HG03520 (cell line): ENCODE measurements around the gene AXIN2.

ENCODE experiments used
- ATAC-seq: cut with Tn5 transposase; IDR thresholded peaks from one replicate; pipeline ENCODE4 v1.9.1; 2021; ENCODE audit warnings: mild to moderate bottlenecking, moderate library complexity; ENCODE audit not compliant: unreplicated experiment

Gene AXIN2

DNA sequence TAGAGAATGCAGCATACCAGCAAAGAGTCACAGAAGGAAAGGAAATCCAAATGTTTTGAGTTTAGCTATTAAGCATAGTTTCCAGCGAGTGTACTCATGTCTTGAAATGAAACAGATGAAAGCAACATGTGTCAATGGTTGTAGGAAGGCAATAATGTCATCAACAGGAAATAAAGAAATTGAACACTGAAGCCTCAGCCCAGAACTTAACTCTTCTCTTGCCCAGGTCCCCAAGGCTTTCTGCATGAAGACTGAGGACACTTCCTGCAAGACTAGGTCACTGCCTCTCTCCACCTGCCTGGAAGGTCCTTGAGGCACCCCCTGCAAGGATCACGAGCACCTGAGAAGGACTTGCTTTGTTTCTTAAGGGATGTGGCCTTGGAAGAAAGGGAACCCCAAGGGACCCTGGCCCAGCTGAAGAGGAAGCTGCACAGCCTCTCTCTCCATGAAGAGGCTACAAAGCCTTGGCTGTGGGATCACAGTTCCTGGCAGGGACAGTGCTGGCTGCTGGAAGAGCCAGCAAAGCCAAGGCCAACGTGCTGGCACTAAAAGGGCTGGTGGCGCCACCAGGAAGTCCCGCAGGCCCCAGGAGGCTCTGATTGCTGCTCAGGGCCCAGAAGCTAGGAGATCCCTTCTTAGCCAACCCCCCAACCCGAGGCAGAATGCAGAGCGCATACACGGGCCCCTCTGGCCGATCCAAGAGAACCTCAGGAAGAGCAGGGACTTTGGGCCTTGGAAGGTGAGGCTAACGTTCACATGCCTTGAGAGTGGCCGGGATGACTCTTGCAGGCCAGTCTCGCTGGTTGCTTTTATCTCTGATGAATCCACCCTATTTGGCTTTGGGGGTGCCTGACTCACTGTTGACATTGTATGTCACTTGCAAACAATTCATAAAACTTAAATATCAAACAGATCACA lies 23.4 kb upstream of the AXIN2 start:
- no peak for ATAC-seq

DNA sequence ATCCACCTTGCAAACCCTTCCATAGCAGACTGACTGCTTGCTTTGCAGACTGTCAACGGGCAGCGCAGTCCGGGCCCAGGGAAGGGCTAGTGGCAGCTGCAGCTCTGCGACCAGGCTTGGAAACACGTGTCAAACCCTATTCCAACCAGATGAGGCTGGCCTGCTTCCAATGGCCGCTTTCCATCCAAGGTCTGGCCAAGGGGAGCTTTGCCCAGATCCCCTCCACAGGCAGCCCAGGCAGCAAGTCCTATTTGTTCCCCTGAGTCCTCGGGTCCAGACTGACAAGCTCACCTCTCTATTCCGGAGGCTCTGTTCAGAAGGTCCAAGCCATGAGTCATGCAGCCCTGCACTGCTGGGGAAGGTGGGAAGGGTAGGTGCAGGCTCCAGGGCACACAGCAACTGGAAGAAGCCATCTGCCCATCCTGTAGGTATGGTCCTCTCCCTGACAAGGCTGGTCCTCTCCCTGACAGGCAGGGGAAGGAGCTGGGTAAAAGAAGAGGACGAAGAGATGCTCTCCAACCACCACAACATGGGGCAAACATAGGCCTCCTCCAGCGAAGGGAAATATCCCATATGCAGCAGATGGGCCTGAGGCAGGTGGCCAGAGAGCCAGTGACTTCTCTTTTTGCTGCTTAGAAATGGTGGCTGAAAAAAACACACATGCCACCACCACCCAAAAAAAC lies 22.6 kb upstream of the AXIN2 start:
- no peak for ATAC-seq

DNA sequence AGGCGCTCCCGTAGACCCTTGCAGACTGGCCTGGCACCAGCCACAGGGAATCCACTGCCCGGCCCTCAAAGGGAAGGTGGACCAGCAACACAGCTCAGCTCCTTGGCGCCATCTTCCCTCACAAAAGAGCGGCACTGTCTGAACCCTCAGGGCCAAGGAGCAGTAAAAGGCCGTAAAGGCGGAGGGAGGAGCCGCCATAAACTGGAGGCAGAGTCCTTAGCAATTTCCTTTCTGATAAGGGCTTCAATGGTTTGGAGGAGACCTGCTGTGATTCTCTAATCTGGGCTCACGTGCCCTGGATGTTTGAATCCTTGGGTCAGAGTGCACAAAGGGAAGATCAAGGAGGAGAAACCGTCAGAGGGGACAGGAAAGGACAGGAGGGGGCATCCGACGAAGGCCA lies 15.5 kb upstream of the AXIN2 start:
- no peak for ATAC-seq

DNA sequence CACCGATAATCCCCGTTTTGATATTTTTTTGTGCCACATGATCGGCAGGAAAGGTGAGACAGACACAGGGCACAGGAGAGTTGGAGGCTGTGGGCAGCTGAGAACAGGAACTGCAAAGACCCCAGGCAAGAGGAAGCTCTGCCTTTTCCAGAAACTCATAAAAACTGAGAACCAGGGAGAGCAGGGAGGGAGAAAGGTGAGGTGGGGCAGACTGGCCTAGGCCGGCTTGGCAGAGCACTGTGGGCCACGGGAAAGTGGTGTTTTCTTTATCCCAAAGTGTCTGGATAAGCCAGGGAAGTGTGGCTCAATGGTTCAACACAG lies 11.8 kb upstream of the AXIN2 start:
- no peak for ATAC-seq

DNA sequence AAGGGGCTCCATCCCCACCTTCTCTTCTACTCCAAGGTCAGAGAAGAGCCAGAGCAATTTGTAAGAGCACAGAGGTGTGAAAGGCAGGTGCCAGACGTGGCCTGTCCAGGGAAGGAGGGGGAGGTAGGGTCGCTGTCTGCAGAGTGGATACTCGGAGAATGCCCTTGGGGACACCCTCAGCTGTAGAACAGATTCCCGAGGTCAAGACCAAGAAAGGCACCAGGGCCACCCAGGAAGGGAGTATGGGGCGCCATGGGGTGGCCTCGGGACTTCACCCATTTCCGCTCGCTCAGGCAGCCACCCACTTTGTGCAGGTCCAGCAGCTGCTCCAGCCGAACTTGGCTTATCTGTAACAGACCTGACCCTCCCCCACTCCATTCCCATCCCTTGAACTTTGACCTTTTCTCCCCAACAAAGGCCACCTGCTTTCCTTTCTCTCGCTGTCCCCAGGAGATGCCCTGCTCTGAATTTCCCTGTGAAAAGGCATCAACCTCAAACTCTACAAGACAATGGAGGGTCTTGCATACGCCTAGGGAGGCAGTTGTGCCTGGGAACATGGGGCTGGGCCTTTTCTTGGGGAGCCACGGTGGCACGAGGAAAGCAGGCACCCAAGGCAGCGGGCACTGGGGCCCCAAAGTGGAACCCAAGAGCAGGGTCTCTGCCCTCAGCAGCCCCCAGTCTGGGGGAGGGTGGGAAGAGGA lies 11.3 kb upstream of the AXIN2 start:
- ATAC-seq: no peak

DNA sequence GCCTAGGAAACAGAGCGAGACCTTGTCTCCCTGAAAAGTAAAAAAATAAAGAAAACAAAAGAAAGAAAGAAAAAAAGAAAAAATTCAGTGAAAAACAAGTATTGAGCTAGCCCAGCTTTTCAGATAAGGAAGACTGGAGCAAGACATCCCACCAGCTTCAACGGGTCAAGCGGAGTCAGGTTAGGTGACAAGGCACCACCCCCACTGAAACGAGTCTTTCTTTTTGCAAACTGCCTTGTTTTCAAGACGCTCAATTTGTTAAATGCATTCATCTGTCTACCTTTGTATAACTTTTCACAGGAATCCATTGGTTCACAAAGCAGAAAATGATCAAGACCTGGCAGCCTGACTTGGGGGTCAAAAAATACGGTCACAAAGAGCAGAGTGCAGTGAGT lies 10.7 kb upstream of the AXIN2 start:
- ATAC-seq: no peak

DNA sequence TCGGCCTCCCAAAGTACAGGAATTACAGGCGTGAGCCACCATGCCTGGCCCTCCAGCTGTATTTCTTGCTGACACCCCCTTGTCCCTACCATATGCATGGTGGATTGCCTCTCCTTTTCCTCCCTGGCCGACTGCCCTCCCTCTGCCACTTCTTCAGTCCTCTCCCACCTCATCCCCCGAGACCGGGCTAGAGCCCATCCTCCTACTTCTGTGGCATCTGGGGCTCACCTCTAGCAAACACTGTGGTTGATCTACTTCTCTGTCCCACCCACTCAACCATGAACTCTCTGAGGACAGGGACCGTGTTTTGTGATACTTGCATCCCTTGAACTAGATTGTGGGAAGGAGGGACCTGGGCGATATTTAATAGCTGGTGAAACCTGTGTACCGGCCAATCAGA lies 7.5 kb upstream of the AXIN2 start:
- ATAC-seq: no peak

DNA sequence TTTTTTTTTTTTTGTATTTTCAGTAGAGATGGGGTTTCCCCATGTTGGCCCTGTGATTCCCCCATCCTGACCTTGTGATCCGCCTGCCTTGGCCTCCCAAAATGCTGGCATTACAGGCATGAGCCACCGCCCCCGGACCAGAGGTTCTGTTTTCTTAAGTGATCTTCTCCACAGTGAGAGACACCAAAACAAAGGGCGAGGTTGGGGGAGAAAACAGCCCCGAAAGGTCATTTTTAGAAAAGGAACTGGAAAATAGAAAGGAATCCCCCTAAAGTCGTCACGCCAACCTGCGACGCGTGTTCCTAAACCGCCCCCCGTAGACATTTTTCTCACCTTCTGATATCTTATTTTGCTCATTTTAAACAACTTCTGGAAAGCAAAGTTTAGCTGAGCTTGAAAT lies 6.1 kb upstream of the AXIN2 start:
- no peak for ATAC-seq

DNA sequence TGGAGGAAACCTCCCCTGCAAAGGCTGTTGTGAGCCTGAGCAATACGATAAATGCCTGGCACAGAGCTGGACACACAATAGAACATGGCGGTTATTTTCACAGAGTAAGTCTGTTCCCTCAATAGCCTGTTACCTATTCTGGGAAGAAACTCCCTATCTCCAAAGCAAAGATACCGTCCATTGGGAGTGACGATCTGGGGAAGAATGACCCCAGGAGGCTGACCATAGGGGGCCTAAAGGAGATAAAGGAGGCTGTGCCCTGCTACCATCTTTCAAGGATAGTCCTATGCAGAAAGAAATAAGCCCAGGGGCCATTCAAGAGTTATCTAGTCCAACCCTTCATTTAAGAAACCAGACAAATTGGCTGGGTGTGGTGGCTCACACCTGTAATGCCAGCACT lies 4.1 kb upstream of the AXIN2 start:
- no peak for ATAC-seq

DNA sequence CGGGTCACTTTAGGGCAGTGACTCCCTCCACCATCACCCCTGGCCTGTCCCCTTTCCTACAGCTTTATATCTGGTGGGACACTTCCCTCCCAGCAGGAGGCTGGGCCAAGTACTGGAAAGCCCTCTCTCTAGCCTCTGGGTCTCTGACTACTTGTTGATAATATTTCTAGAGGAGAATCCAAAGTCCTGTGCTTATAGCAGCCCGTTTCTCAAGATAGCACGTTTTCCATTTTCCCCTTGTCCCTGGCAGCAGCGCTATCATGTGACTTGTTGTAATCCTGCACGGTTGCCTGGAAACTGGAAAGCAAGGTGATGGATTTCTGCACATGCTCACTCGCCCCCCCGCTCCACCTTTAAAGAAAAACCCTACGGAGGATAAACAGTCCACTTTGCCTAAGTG lies 3.3 kb upstream of the AXIN2 start:
- no peak for ATAC-seq

DNA sequence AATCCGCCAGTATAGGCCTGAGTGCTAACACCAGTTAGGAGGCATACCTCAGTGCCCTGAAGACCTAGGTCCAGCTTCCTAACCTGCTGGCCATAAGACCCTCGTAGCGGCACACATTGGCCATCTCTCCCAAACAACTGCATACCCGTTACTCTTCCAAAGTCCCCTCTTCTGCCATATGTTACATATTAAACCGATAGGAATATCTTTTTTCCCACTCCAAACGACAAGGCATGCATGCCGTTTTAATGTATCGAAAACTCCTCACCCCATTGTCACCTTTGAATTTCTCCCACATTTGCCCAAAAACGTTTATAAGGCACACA lies 721 bp upstream of the AXIN2 start:
- no peak for ATAC-seq

DNA sequence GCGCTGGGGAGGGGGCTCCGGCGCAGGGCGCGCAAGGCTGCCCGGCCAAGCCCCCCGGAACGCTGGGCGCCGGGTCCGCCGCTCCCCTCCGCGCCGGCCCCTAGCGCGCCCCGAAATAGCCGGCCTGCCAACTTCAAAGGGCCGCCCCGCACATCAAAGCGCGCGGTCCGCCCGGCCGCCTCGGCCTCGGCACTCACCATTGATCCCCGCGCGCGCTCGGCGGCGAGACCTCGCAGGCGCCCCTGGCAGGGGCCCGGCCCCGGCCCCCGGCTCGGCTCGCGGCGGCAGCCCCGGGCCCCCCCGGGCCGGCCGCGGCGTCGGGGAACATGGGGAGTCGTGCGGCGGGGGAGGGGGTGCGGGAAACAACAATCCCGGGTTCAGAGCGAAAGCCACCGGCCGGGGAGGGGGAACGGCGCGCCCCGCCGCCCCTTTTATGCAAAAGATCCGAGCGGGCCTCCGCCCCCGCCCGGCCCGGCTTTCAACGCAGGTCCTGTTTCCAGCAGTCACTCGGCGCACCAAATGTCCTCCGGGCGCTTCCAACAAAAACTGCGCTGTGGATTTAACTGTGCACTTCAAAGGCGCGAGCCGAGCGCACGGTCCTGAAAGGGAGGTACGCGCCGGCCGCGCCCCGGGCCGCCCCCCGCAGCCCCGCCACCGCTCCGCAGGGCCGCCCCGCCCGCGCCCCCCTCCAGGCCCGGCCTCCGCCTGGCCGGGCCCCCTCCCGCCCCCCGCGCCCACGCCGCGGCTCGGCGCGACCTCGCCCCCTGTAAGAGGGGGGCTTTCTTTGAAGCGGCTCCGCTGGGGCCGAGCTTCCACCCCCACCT lies 608 bp downstream of the AXIN2 start:
- ATAC-seq: no peak

DNA sequence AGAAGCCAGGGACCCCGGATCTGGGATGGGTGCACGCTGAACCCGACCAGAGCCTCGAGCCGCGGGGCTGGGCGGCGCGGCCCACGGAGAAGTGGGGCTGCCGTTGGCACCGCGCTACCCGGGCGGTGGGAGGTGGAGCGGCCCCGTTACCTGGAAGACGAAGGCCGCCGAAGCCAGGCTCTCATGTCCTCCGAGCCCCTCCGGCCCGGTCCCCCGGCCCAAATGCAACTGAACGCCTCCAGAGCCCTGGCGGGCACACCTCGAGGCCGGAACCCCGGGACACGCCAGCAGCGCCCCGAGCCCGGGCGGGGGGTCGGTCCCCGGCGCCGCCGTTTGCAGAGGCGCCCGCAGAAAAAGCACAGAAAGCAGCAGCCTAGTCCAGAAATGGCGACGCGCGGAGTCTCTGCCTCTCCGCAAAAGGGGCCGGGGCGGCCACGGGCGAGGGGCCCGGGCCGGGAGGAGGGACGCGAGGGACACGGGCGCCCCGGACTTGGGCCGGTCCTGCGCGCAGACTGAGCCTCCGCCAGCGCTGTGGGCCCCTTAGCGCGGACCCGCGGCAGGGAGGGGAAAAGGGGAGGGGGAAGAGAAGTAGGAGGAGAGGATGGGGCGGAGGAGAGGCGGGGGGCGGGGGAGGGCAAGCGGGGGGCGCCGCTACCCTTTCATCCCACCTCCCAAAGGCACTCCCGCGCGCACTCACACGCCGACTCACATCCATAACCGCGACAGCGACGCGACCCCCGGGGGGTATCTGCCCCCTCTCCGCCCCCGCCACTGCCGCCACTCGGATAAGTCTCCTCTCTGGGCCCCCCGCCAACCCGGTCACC lies 1.4 kb downstream of the AXIN2 start:
- ATAC-seq: no peak

DNA sequence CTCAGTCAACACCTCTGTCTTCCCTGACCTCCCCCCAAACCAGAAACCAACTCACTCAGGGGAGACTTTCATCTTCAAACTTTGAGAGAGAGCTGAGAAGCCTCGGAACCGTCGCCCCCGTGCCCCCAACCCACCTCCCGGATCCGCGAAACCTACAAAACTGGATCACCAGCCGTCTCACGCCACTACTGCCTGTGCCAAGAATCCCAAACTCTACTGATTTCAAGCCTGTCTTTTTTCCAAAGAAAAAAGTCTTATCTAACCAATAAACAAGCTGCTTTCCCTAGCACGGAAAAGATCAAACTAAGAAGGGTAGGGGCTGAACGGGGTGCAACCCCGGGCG lies 2.0 kb downstream of the AXIN2 start:
- ATAC-seq: no peak

DNA sequence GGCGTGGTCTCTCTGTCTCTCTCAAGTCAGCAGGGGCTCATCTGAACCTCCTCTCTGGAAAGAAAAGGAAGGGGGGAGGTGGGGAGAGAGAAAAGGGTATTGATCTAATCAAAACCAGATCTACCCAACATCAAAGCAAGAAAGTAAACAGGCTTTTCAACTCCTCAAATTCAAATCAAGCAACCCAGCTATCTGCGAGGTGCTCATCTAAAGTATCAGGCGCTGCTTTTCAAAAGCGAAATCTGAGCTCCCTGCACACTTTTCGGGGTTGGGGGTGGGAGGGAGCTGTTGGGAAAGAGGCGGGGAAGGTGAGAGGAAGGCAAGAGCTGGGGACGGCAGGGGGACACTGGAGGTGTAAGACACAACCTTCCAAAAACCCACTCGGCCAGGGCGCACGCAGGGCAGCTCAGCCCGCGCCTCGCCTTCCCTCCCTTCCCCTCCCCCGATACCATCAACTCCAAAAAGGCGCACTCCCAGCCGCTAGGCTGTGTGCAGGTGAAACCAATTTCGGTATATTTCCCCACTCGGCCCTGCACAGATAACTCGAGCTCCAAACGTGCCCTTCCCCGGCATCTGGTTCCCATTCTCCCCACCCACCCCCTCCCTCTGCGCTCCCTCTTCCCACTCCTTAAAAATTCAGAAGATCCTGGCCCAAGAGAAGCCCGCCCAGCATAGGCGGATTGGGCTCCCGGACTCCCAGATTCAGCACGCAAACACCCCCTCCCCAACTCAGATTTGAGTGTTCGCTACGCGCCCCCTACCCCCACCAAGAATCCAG lies 2.6 kb downstream of the AXIN2 start:
- no peak for ATAC-seq

DNA sequence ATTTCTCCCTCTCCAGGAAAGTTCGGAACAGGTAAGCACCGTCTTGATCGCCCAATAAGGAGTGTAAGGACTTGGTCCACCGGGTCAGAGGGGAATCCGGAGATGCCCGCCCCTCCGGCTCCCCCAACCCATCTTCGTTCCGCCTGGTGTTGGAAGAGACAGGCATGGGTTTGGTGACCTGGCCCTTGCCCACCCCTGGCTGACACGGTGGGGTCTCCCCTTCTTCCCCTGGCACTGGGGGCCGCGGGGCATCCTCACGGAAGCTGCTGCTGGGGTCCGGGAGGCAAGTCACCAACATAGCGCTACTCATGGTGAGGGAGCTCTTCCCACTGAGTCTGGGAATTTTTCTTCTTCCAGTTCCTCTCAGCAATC lies 3.2 kb downstream of the AXIN2 start:
- ATAC-seq: no peak

DNA sequence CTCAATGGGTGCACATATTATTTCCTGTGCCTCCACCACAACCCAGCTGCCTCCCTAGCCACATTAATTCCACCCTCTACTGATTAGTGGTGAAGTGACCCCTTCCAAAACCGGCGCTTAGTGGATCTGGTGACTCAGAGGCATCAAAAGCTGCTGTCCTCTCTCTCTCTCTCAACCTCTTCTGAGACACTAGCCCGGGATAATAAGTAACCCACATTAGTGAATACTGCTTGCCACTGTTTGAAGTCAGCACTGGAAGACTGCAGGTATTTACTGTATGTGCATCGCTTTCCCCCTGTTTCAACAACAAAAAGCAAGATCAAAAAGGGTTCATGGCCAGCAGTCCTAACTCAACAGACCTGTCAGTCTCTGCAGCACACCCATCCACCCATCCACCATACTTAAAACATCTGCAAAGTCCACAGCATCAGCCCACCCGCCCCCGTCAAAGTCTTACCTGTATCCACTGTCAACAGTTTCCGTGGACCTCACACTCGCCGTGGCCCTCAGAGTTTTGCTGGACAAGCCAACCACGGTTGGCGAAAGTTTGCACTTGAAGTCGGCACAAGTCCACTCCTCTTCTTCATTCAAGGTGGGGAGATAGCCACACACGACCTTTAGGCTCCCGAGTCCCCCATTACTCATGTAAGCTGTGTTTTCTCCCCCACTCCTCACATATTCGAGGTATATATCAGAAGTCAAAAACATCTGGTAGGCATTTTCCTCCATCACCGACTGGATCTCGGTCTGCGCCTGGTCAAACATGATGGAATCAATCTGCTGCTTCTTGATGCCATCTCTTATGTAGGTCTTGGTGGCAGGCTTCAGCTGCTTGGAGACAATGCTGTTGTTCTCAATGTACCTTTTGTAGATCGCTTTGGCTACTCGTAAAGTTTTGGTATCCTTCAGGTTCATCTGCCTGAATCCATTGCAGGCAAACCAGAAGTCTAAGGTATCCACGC lies 3.8 kb downstream of the AXIN2 start:
- ATAC-seq: no peak

DNA sequence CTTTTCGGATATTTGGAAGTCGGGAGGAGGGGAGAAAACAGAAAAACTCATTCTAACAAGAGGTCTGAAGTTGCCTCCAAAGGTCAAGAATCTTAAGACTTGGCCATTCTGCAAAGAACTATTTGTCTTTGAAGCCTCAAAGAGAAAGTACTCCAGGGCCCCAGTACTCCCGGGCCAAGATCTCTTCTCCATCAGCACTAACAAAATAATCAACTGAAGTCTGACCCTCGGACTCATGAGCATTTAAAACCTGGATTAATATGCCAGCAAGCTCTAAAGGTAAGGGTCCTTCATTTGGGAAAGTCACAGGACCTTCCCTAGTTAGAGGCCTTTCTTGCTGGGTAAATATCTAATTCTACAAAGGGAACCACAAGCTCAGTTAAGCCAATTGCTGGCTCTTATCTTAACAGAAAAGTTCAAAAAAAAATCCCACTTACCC lies 4.5 kb downstream of the AXIN2 start:
- ATAC-seq: no peak
